B cell (primary cell): ENCODE data around the gene RAB15. TPM values are rescaled to one million over a fixed set of nuclear protein-coding genes. Genes with fewer than 3 reads are reported as not detected.

Source experiments
- ATAC-seq: fragments of 200-7000 bp; cut with Tn5 transposase; one replicate; pipeline ENCODE4 v1.10.0; 2021; ENCODE audit warnings: low read depth, mild to moderate bottlenecking, moderate number of reproducible peaks, moderate library complexity
- CTCF ChIA-PET: fragments of 350-600 bp; sonication (Branson Sonifier 250); formaldehyde crosslinking; loops from one replicate; lab custom pipeline; 2021; ENCODE audit warnings: antibody characterized with exemption, inconsistent platforms; lab: Charles Lee
- POLR2A ChIA-PET: fragments of 350-600 bp; sonication (Branson Sonifier 250); formaldehyde crosslinking; loops from one replicate; lab custom pipeline; 2021; ENCODE audit warnings: antibody characterized with exemption; lab: Charles Lee
- DNase-seq: peaks from one replicate; pipeline ENCODE4 v3.0.0; 2013
- H2AFZ ChIP-seq: 2 replicates; pipeline ENCODE4 v1.6.1; 2012; ENCODE audit warnings: mild to moderate bottlenecking, low read depth, low read length; ENCODE audit not compliant: insufficient read depth, poor library complexity, severe bottlenecking
- H3K27ac ChIP-seq, 2 donors: 1 replicate in 1 of 2; 2 replicates in 1 of 2; pipeline ENCODE4 v1.5.1; 2012 to 2013; ENCODE audit warnings: low read length in 2 of 2, mild to moderate bottlenecking in 2 of 2, moderate library complexity in 1 of 2
- H3K27me3 ChIP-seq, 4 experiments: fragments of 200-600 bp in 1 of 4; sonication (generic) in 1 of 4; replicated peaks in 1 of 4; 1 replicate in 2 of 4; 2 replicates in 2 of 4; pipeline versions ENCODE4 v1.6.1 to v1.7.0; 2013 to 2016; ENCODE audit warnings: low read length in 3 of 4, mild to moderate bottlenecking in 2 of 4, mixed read lengths in 1 of 4, moderate library complexity in 1 of 4; ENCODE audit not compliant: insufficient read depth in 4 of 4, control insufficient read depth in 3 of 4; ENCODE audit errors: control extremely low read depth in 1 of 4
- H3K36me3 ChIP-seq, 2 experiments: replicated peaks in 1 of 2; 1 replicate in 1 of 2; 2 replicates in 1 of 2; pipeline versions ENCODE4 v1.6.1 to v1.7.1; 2013; ENCODE audit warnings: low read length in 1 of 2; ENCODE audit not compliant: insufficient read depth in 2 of 2, control insufficient read depth in 1 of 2; ENCODE audit errors: control extremely low read depth in 1 of 2, extremely low read depth in 1 of 2
- H3K4me1 ChIP-seq, 2 donors: fragments of 200-600 bp in 1 of 2; sonication (generic) in 1 of 2; 1 replicate in 1 of 2; 2 replicates in 1 of 2; pipeline versions ENCODE4 v1.5.1 to v1.6.1; 2013 to 2017; ENCODE audit warnings: low read length in 2 of 2; ENCODE audit not compliant: control insufficient read depth in 2 of 2, insufficient read depth in 2 of 2
- H3K4me2 ChIP-seq: replicated peaks from 2 replicates; pipeline ENCODE3; 2012; ENCODE audit warnings: mild to moderate bottlenecking, low read depth, low read length; ENCODE audit not compliant: poor library complexity, severe bottlenecking
- H3K4me3 ChIP-seq, 5 experiments: fragments of 200-600 bp in 1 of 5; sonication (generic) in 1 of 5; 1 replicate in 3 of 5; 2 replicates in 2 of 5; pipeline versions ENCODE4 v1.5.1 to v1.7.0; 2011 to 2016; ENCODE audit warnings: low read length in 4 of 5, mild to moderate bottlenecking in 4 of 5, low read depth in 2 of 5, control low read depth in 1 of 5, moderate library complexity in 1 of 5; ENCODE audit not compliant: insufficient read depth in 1 of 5; ENCODE audit errors: control extremely low read depth in 1 of 5, extremely low read depth in 1 of 5
- H3K79me2 ChIP-seq: fragments of 200-600 bp; sonication (generic); one replicate; pipeline ENCODE4 v1.6.0; 2016; ENCODE audit warnings: low read length; ENCODE audit not compliant: control insufficient read depth, insufficient read depth
- H3K9ac ChIP-seq: fragments of 200-600 bp; sonication (generic); 2 replicates; pipeline ENCODE4 v1.6.1; 2017; ENCODE audit warnings: mild to moderate bottlenecking, low read length, moderate library complexity
- H3K9me3 ChIP-seq, 3 donors: one replicate each; pipeline versions ENCODE4 v1.6.1 to v1.7.1; 2013; ENCODE audit warnings: low read length in 2 of 3; ENCODE audit not compliant: control insufficient read depth in 2 of 3, insufficient read depth in 1 of 3; ENCODE audit errors: control extremely low read depth in 1 of 3
- H4K20me1 ChIP-seq: 2 replicates; pipeline ENCODE4 v1.6.0; 2012; ENCODE audit warnings: mild to moderate bottlenecking, low read length; ENCODE audit not compliant: insufficient read depth, control insufficient read depth, poor library complexity, severe bottlenecking
- H3K27ac Mint-ChIP-seq: one replicate; pipeline ENCODE4 v1.8.0; 2021; ENCODE audit warnings: mixed read lengths
- H3K27me3 Mint-ChIP-seq: one replicate; pipeline ENCODE4 v1.8.0; 2021; ENCODE audit warnings: mixed read lengths
- H3K4me1 Mint-ChIP-seq: one replicate; pipeline ENCODE4 v1.8.0; 2021; ENCODE audit warnings: mixed read lengths
- H3K4me3 Mint-ChIP-seq: one replicate; pipeline ENCODE4 v1.8.0; 2021; ENCODE audit warnings: mixed read lengths
- H3K9me3 Mint-ChIP-seq: one replicate; pipeline ENCODE4 v1.8.0; 2022; ENCODE audit warnings: mixed read lengths; ENCODE audit not compliant: insufficient read depth
- EZH2 ChIP-seq: IDR thresholded peaks from 2 replicates; pipeline ENCODE4 v1.6.1; 2012; ENCODE audit warnings: borderline replicate concordance, low read depth, mild to moderate bottlenecking, moderate library complexity, low read length; ENCODE audit not compliant: insufficient read depth, poor library complexity, severe bottlenecking
- WGBS: methylation state at CpG from one replicate; pipeline ENCODE4 v1.1.5; 2013; ENCODE audit warnings: missing lambda C conversion rate; ENCODE audit not compliant: insufficient coverage; 5-methylcytosine and 5-hydroxymethylcytosine counted together
- intact Hi-C: fragments of 100-400 bp; cut with micrococcal nuclease; formaldehyde crosslinking; loops from one replicate; pipeline ENCODE4 v1.10.0; 2022
- polyA plus RNA-seq: library from polyadenylated mRNA; depleted of rRNA; stranded (reverse); fragments of >200 nt; gene quantifications from 2 replicates; pipeline ENCODE4 v1.2.3, GENCODE V29; 2012
- total RNA-seq, 2 donors: library from RNA; stranded (reverse); fragments of 120-200 nt in 1 of 2; gene quantifications; 1 replicate in 1 of 2; 2 replicates in 1 of 2; pipeline versions ENCODE4 v1.2.3 to v1.2.4, GENCODE V29; 2013 to 2022
- TF ChIP-seq, protein P1 (sequence below): fragments of 200-600 bp; IDR thresholded peaks from one replicate; pipeline ENCODE4 v1.8.0; 2022; ENCODE audit warnings: antibody characterized with exemption, mild to moderate bottlenecking

The RAB15 gene
- total and polyA plus RNA-seq, 2 donors (not counting 1 experiment from before 2014, with no cell fraction given), result 0.17 to 0.19 TPM

DNA sequence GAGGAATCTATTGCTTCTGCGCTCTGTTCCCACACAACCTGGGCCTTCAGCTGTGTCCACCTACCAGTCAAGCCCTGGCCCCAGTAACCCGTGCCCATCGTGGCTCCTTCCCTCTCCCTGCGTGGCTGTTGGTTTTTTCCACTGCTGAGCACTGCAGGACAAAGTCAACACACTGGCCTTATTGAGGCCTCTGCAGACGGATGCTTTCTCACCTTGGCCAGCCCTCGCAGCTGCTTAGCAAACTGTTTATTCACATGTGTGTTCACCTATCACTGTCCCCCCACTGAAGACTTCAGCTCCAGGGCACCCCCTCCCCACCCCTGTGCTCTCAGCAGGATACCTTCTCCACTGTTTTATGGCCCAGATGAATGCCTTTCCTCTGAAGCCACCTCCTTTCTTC is 16.8 kb downstream of the RAB15 start:
- no peaks in the 10 kb centered on the region for H3K27me3 Mint-ChIP-seq
- ChIA-PET POLR2A (no interaction called here), CTCF (interaction anchor here (0.6 to 0.9 kb wide), 2 partner anchors 29 to 32 kb away, joined by 3 read pairs; no protein-coding TSS in a partner anchor)
- TF ChIP-seq, protein P1, sequence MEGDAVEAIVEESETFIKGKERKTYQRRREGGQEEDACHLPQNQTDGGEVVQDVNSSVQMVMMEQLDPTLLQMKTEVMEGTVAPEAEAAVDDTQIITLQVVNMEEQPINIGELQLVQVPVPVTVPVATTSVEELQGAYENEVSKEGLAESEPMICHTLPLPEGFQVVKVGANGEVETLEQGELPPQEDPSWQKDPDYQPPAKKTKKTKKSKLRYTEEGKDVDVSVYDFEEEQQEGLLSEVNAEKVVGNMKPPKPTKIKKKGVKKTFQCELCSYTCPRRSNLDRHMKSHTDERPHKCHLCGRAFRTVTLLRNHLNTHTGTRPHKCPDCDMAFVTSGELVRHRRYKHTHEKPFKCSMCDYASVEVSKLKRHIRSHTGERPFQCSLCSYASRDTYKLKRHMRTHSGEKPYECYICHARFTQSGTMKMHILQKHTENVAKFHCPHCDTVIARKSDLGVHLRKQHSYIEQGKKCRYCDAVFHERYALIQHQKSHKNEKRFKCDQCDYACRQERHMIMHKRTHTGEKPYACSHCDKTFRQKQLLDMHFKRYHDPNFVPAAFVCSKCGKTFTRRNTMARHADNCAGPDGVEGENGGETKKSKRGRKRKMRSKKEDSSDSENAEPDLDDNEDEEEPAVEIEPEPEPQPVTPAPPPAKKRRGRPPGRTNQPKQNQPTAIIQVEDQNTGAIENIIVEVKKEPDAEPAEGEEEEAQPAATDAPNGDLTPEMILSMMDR, result no peak
- TF ChIP-seq EZH2, result no peak
- 96% methylated on average over 6 of the region's 6 CpGs for WGBS
- Histone ChIP-seq H3K4me2 (no peak overlapping the region), H3K9ac (no peak overlapping the region), H2AFZ (no peak overlapping the region), H3K27me3 (no peaks in the 10 kb centered on the region), H3K27ac (no peak overlapping the region), H3K4me1 (peaks cover 0 to 9% of the 10 kb centered on the region in 2 donors), H3K4me3 (no peak overlapping the region), H3K79me2 (no peaks in the 10 kb centered on the region), H3K9me3 (no peaks in the 10 kb centered on the region), H4K20me1 (no peaks in the 10 kb centered on the region), H3K36me3 (no peaks in the 10 kb centered on the region)
- DNase-seq (no peak), ATAC-seq (no peak)
- no peak overlapping the region for H3K27ac Mint-ChIP-seq
- intact Hi-C loops, result no loop called here
- peaks cover 7% of the 10 kb centered on the region for H3K4me1 Mint-ChIP-seq
- H3K9me3 Mint-ChIP-seq, result no peaks in the 10 kb centered on the region
- no peak overlapping the region for H3K4me3 Mint-ChIP-seq

DNA sequence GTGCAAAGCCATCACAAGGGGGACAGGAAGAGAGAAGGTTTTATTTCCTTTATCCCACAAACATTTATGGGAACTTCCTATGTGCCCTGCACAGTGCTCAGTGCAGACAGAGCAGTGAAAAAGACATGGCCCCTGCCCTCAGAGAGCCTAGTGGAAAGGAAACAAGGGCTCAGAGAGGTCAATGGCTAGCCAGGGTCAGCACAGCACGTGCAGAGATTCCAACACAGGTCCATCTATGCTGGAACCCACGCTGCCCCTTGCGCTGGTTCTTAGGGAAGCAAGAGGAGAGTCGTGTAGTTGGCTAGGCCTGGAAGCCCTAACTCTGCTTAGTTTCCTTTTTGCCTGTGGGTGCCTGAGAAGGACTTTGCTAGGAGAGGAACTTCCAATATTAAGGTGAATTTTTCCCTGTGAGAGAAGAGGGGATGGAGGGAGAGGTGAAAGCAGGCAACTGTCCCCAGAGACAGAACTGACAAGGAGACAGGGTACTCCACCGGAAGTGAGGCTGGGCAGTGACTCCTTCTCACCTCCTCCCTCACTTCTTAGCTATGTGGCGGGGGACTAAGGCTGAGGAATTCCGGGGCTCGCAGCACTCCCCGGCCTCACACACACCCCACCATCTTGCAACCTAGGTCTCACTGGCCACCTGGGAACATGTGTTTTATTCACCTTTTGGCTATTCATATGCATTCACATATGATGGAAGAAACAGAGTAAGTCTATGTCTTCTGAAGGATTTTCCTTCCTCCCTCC is 17.5 kb downstream of the RAB15 start:
- ATAC-seq (no peak), DNase-seq (no peak)
- H3K9me3 Mint-ChIP-seq, result no peaks in the 10 kb centered on the region
- no peaks in the 10 kb centered on the region for H3K27me3 Mint-ChIP-seq
- ChIA-PET POLR2A (no interaction called here), CTCF (interaction anchor here (0.9 kb wide), 1 partner anchor 33 kb away, joined by 3 read pairs; no protein-coding TSS in a partner anchor)
- no peak overlapping the region for H3K27ac Mint-ChIP-seq
- Histone ChIP-seq H3K79me2 (no peaks in the 10 kb centered on the region), H3K9me3 (no peaks in the 10 kb centered on the region), H3K36me3 (no peaks in the 10 kb centered on the region), H3K9ac (no peak overlapping the region), H3K4me3 (no peak overlapping the region), H2AFZ (no peak overlapping the region), H3K27me3 (no peaks in the 10 kb centered on the region), H3K27ac (no peak overlapping the region), H3K4me1 (peaks cover 0 to 9% of the 10 kb centered on the region in 2 donors), H3K4me2 (no peak overlapping the region), H4K20me1 (no peaks in the 10 kb centered on the region)
- WGBS, result 96% methylated on average over 5 of the region's 9 CpGs
- H3K4me3 Mint-ChIP-seq, result no peak overlapping the region
- TF ChIP-seq EZH2, result no peak
- TF ChIP-seq, protein P1, result no peak
- H3K4me1 Mint-ChIP-seq, result peaks cover 7% of the 10 kb centered on the region
- intact Hi-C loops, result no loop called here
